GM18498 (cell line): ENCODE data around the gene OMA1.

ENCODE experiments used
- ATAC-seq: cut with Tn5 transposase; IDR thresholded peaks from one replicate; pipeline ENCODE4 v1.9.1; 2021; ENCODE audit warnings: mild to moderate bottlenecking, moderate library complexity; ENCODE audit not compliant: unreplicated experiment

OMA1 gene

GRCh38 chr1:58465176-58465575 lies 81.3 kb downstream of the OMA1 start:
- no peak for ATAC-seq

GRCh38 chr1:58460469-58460868 lies 86.1 kb downstream of the OMA1 start:
- no peak for ATAC-seq

- ATAC-seq, result no peak
Measured at GRCh38 chr1:58459911-58460310, 86.6 kb downstream of the OMA1 start.

- ATAC-seq, result no peak
Measured at GRCh38 chr1:58457023-58457635, 89.4 kb downstream of the OMA1 start.

GRCh38 chr1:58456470-58456869 lies 90.1 kb downstream of the OMA1 start:
- no peak for ATAC-seq

- no peak for ATAC-seq
Measured at GRCh38 chr1:58454807-58455206, 91.7 kb downstream of the OMA1 start.

- ATAC-seq, result no peak
Measured at GRCh38 chr1:58454385-58454784, 92.1 kb downstream of the OMA1 start.

- ATAC-seq, result no peak
Measured at GRCh38 chr1:58451560-58452191, 94.8 kb downstream of the OMA1 start.

GRCh38 chr1:58447886-58448285 lies 98.6 kb downstream of the OMA1 start:
- ATAC-seq, result no peak

GRCh38 chr1:58447042-58447441 lies 99.5 kb downstream of the OMA1 start:
- no peak for ATAC-seq

- no peak for ATAC-seq
Measured at GRCh38 chr1:58446368-58446767, 100.2 kb downstream of the OMA1 start.

GRCh38 chr1:58443986-58444868 lies 102.3 kb downstream of the OMA1 start:
- ATAC-seq, result no peak

GRCh38 chr1:58442114-58442513 lies 104.4 kb downstream of the OMA1 start:
- no peak for ATAC-seq

GRCh38 chr1:58441699-58442098 lies 104.8 kb downstream of the OMA1 start:
- no peak for ATAC-seq

GRCh38 chr1:58440696-58441095 lies 105.8 kb downstream of the OMA1 start:
- no peak for ATAC-seq

- ATAC-seq, result no peak
Measured at GRCh38 chr1:58439946-58440345, 106.6 kb downstream of the OMA1 start.

GRCh38 chr1:58438468-58438867 lies 108.1 kb downstream of the OMA1 start:
- no peak for ATAC-seq

- ATAC-seq, result no peak
Measured at GRCh38 chr1:58437623-58438022, 108.9 kb downstream of the OMA1 start.

- ATAC-seq, result no peak
Measured at GRCh38 chr1:58436615-58437297, 109.8 kb downstream of the OMA1 start.

GRCh38 chr1:58435376-58435775 lies 111.2 kb downstream of the OMA1 start:
- ATAC-seq, result no peak

GRCh38 chr1:58434607-58435006 lies 111.9 kb downstream of the OMA1 start:
- no peak for ATAC-seq
